GM19395 (cell line): ENCODE data around the gene MED19.
A peak's percentile ranks its signal among the peaks of the same experiment; 100 is the strongest.
"Not testable (repeated sequence)": the region's sequence is repeated elsewhere in the genome, so short reads cannot be mapped to it uniquely, and the experiment has no call there.

Source experiments
- ATAC-seq: cut with Tn5 transposase; IDR thresholded peaks from one replicate; pipeline ENCODE4 v1.9.1; 2021; ENCODE audit warnings: mild to moderate bottlenecking, moderate library complexity; ENCODE audit not compliant: unreplicated experiment

The MED19 gene

GRCh38 chr11:57709802-57710367 lies 2.1 kb downstream of the MED19 start:
- ATAC-seq = no peak

GRCh38 chr11:57705432-57705831 lies 6.6 kb downstream of the MED19 start:
- not testable (repeated sequence) for ATAC-seq

GRCh38 chr11:57704932-57705331 lies 7.1 kb downstream of the MED19 start:
- no peak for ATAC-seq

GRCh38 chr11:57703341-57703740 lies 8.7 kb downstream of the MED19 start:
- ATAC-seq = no peak

GRCh38 chr11:57700425-57700824 lies 11.6 kb downstream of the MED19 start:
- ATAC-seq = no peak

GRCh38 chr11:57699813-57700212 lies 12.2 kb downstream of the MED19 start:
- no peak for ATAC-seq

GRCh38 chr11:57698843-57699365 lies 13.1 kb downstream of the MED19 start:
- ATAC-seq = no peak

GRCh38 chr11:57690474-57690873 lies 21.5 kb downstream of the MED19 start:
- ATAC-seq = not testable (repeated sequence)

GRCh38 chr11:57681168-57681567 lies 30.8 kb downstream of the MED19 start:
- no peak for ATAC-seq

GRCh38 chr11:57680552-57680874 lies 31.5 kb downstream of the MED19 start:
- ATAC-seq = peak; percentile 56

- ATAC-seq = no peak
Observed at GRCh38 chr11:57679396-57679795, 32.6 kb downstream of the MED19 start.

- ATAC-seq = no peak
Observed at GRCh38 chr11:57675176-57675941, 36.7 kb downstream of the MED19 start.

- ATAC-seq = no peak
Observed at GRCh38 chr11:57674251-57674650, 37.8 kb downstream of the MED19 start.

- ATAC-seq = peak; percentile 17
Observed at GRCh38 chr11:57668434-57668782, 43.6 kb downstream of the MED19 start.

- peak; percentile 83 for ATAC-seq
Observed at GRCh38 chr11:57667736-57668433, 44.1 kb downstream of the MED19 start, which contains the start of gene ZDHHC5. TSS of gene ZDHHC5 (plus strand) at chr11:57668114. CDS start at chr11:57673091, 4,977 bp downstream.

GRCh38 chr11:57667117-57667735 lies 44.8 kb downstream of the MED19 start:
- ATAC-seq = peak; percentile 76

- ATAC-seq = no peak
Observed at GRCh38 chr11:57663975-57664374, 48.0 kb downstream of the MED19 start.

GRCh38 chr11:57662893-57663292 lies 49.1 kb downstream of the MED19 start:
- ATAC-seq = no peak

- ATAC-seq = no peak
Observed at GRCh38 chr11:57659669-57660068, 52.3 kb downstream of the MED19 start.

- no peak for ATAC-seq
Observed at GRCh38 chr11:57658023-57658361, 54.0 kb downstream of the MED19 start.

GRCh38 chr11:57657194-57658022 lies 54.6 kb downstream of the MED19 start, which contains the start of gene CLP1:
TSS of gene CLP1 (plus strand) at chr11:57657762. CDS start at chr11:57659477, 1,715 bp downstream.
- ATAC-seq = peak; percentile 98
